A549 (cell line): Measurements from ENCODE around the gene HSD17B2. TPM values are rescaled to one million over a fixed set of nuclear protein-coding genes. Genes with fewer than 3 reads are reported as not detected.

Experiments used
- ATAC-seq, 2 experiments: fragments of 200-7000 bp in 1 of 2; fragments of >200 bp in 1 of 2; cut with Nextera tagmentation in 1 of 2; cut with Tn5 transposase in 1 of 2; 3 replicates each; pipeline versions ENCODE4 v1.8.0 to v1.9.1; 2018 to 2020; ENCODE audit warnings: mild to moderate bottlenecking in 1 of 2, moderate library complexity in 1 of 2
- CTCF ChIA-PET: fragments of 300-600 bp; sonication (Branson Sonifier 250); formaldehyde crosslinking; extraction: SDS; loops from one replicate; lab custom pipeline; 2021; ENCODE audit warnings: antibody characterized with exemption, inconsistent platforms; lab: Yijun Ruan, JAX
- POLR2A ChIA-PET: fragments of 350-600 bp; formaldehyde crosslinking; extraction: SDS; loops from one replicate; lab custom pipeline; 2021; ENCODE audit warnings: antibody characterized with exemption, inconsistent platforms; lab: Yijun Ruan, JAX
- DNase-seq, 2 experiments: peaks; one replicate each; pipeline versions ENCODE4 v3.0.0 to v3.0.0-alpha.2; 2011 to 2016; ENCODE audit warnings: low read depth in 1 of 2, low spot score in 1 of 2
- FAIRE-seq: peaks from 2 replicates; lab custom pipeline; 2011; peaks lifted over from hg19 to GRCh38; lab: Jason Lieb, UNC
- H3K27ac ChIP-seq, 2 experiments: fragments of >200 bp; sonication (Bioruptor Twin); formaldehyde crosslinking; 3 replicates each; pipeline ENCODE4 v1.5.1; 2016 to 2017
- H3K4me1 ChIP-seq: fragments of >200 bp; sonication (Bioruptor Twin); formaldehyde crosslinking; 3 replicates; pipeline ENCODE4 v1.6.1; 2016
- H3K4me2 ChIP-seq: fragments of >200 bp; sonication (Bioruptor Twin); formaldehyde crosslinking; 3 replicates; pipeline ENCODE4 v1.6.1; 2016
- H3K4me3 ChIP-seq: fragments of >200 bp; sonication (Bioruptor Twin); formaldehyde crosslinking; 3 replicates; pipeline ENCODE4 v1.5.1; 2016
- H3K9me3 ChIP-seq: fragments of >200 bp; sonication (Bioruptor Twin); formaldehyde crosslinking; 3 replicates; pipeline ENCODE4 v1.6.1; 2016
- CBX8 ChIP-seq: fragments of 200-600 bp; sonication (generic); IDR thresholded peaks from 2 replicates; pipeline ENCODE4 v1.6.1; 2016
- CHD2 ChIP-seq: fragments of 150-350 bp; IDR thresholded peaks from 2 replicates; pipeline ENCODE4 v1.6.1; 2014; ENCODE audit warnings: low read length; ENCODE audit not compliant: partially characterized antibody
- CHD4 ChIP-seq: fragments of 200-600 bp; sonication (generic); IDR thresholded peaks from 2 replicates; pipeline ENCODE4 v1.6.1; 2016; ENCODE audit warnings: antibody characterized with exemption, mild to moderate bottlenecking, borderline replicate concordance
- E2F6 ChIP-seq: IDR thresholded peaks from 2 replicates; pipeline ENCODE4 v1.6.1; 2012; ENCODE audit warnings: low read depth, borderline replicate concordance
- EHF ChIP-seq: fragments of 250-450 bp; sonication (Bioruptor Pico); IDR thresholded peaks from 2 replicates; pipeline ENCODE4 v1.5.0; 2020; ENCODE audit warnings: mild to moderate bottlenecking
- ESRRA ChIP-seq: fragments of 150-350 bp; IDR thresholded peaks from 2 replicates; pipeline ENCODE4 v1.6.1; 2014; ENCODE audit warnings: mild to moderate bottlenecking, low read length, borderline replicate concordance
- GATA3 ChIP-seq: IDR thresholded peaks from 2 replicates; pipeline ENCODE4 v1.6.1; 2012; ENCODE audit warnings: borderline replicate concordance
- HEYL ChIP-seq: fragments of 250-450 bp; sonication (Bioruptor Pico); IDR thresholded peaks from 2 replicates; pipeline ENCODE4 v1.8.0; 2021; ENCODE audit warnings: mild to moderate bottlenecking, moderate library complexity
- HOXB13 ChIP-seq: fragments of 250-450 bp; sonication (Bioruptor Pico); IDR thresholded peaks from 2 replicates; pipeline ENCODE4 v1.5.0; 2020; ENCODE audit warnings: low read depth, mild to moderate bottlenecking, moderate library complexity
- HOXB5 ChIP-seq: fragments of 250-450 bp; sonication (Bioruptor Pico); IDR thresholded peaks from 2 replicates; pipeline ENCODE4 v1.5.0; 2020; ENCODE audit warnings: mild to moderate bottlenecking, moderate library complexity
- KDM5A ChIP-seq: fragments of 200-600 bp; sonication (generic); IDR thresholded peaks from 2 replicates; pipeline ENCODE4 v1.6.1; 2016; ENCODE audit warnings: antibody characterized with exemption, mild to moderate bottlenecking
- MYC ChIP-seq: IDR thresholded peaks from 2 replicates; pipeline ENCODE4 v1.6.1; 2012; ENCODE audit warnings: mild to moderate bottlenecking, inconsistent platforms, low read length, improper control_type of control experiment, borderline replicate concordance
- NFE2L2 ChIP-seq: fragments of 150-350 bp; conservative IDR thresholded peaks from 2 replicates; pipeline ENCODE4 v1.6.1; 2014; ENCODE audit warnings: low read length
- NPAS2 ChIP-seq: fragments of 250-450 bp; sonication (Bioruptor Pico); IDR thresholded peaks from 2 replicates; pipeline ENCODE4 v1.8.0; 2022; ENCODE audit warnings: mild to moderate bottlenecking, moderate library complexity, borderline replicate concordance
- POLR2A ChIP-seq: IDR thresholded peaks from 2 replicates; pipeline ENCODE4 v1.6.1; 2012; ENCODE audit warnings: mild to moderate bottlenecking, low read length
- RAD21 ChIP-seq, 2 experiments: fragments of >200 bp in 1 of 2; sonication (Bioruptor Twin) in 1 of 2; formaldehyde crosslinking in 1 of 2; IDR thresholded peaks in 1 of 2; conservative IDR thresholded peaks in 1 of 2; 2 replicates in 1 of 2; 3 replicates in 1 of 2; pipeline ENCODE4 v1.6.1; 2012 to 2018; ENCODE audit warnings: inconsistent platforms in 1 of 2
- RFX5 ChIP-seq: fragments of 450-650 bp; IDR thresholded peaks from 2 replicates; pipeline ENCODE4 v1.7.1; 2014; ENCODE audit warnings: antibody characterized with exemption, mild to moderate bottlenecking, moderate library complexity
- RNF2 ChIP-seq: fragments of 200-600 bp; sonication (generic); IDR thresholded peaks from 2 replicates; pipeline ENCODE4 v1.6.1; 2016; ENCODE audit warnings: low read depth, mild to moderate bottlenecking, antibody characterized with exemption, moderate library complexity, borderline replicate concordance
- TFCP2L1 ChIP-seq: fragments of 250-450 bp; sonication (Bioruptor Pico); IDR thresholded peaks from 2 replicates; pipeline ENCODE4 v1.5.0; 2021; ENCODE audit warnings: mild to moderate bottlenecking
- ZSCAN20 ChIP-seq: fragments of 250-450 bp; sonication (Bioruptor Pico); IDR thresholded peaks from 2 replicates; pipeline ENCODE4 v1.8.0; 2022; ENCODE audit warnings: mild to moderate bottlenecking, moderate library complexity
- WGBS: methylation state at CpG from one replicate; pipeline ENCODE4 v1.1.6; 2017; ENCODE audit errors: missing lambda C conversion rate; 5-methylcytosine and 5-hydroxymethylcytosine counted together
- polyA plus RNA-seq, 4 experiments: library from polyadenylated mRNA; depleted of rRNA in 3 of 4; stranded (reverse); fragments of >200 nt; fragmentation: RNase III in 1 of 4; extraction: RNeasy Plus Mini Kit Qiagen cat#74134 plus additional on column Dnase treatment in 1 of 4; gene quantifications; 2 replicates in 3 of 4; 3 replicates in 1 of 4; pipeline ENCODE4 v1.2.3, GENCODE V29; 2011 to 2017
- TF ChIP-seq, protein P1 (sequence below): fragments of 200-600 bp; sonication (generic); IDR thresholded peaks from 2 replicates; pipeline ENCODE4 v1.6.1; 2016; ENCODE audit warnings: antibody characterized with exemption, mild to moderate bottlenecking, moderate library complexity
- TF ChIP-seq, protein P2 (sequence below): fragments of >200 bp; sonication (Bioruptor Twin); formaldehyde crosslinking; IDR thresholded peaks from 3 replicates; pipeline ENCODE4 v1.6.1; 2016

HSD17B2 gene
- polyA plus RNA-seq, 2 of the 4 experiments (the other 2 are of a cell fraction), result 0.03 TPM; not detected in 1

DNA sequence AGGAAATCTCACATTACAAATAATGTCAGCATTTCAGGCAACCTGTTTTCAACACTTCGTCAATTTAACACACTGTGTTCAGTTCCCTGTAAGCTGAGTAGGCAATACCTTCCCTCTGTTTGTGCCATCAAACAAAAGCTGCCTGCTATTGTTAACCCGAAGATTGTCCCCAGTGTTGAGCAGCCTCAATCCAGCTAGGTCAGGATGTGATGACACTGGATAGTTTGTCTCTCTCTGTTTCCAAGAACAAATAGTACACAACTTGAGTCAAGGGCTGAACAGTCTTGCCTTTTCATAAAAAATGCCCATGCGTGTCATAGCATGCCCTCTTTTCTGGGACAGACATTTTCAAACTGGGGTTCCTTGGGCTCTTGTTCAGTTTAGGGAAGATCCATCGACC lies 36.4 kb downstream of the HSD17B2 start:
- CTCF ChIA-PET, result no interaction called here
- H3K9me3 ChIP-seq, result peaks cover 2% of the 10 kb centered on the region; the same call in 1 of the 3 replicates
- 32% methylated on average over 4 of the region's 4 CpGs for WGBS
- DNase-seq, result no peak
- POLR2A ChIA-PET, result no interaction called here
- no peak for ATAC-seq
- no peak overlapping the region for H3K4me2 ChIP-seq
- FAIRE-seq, result no peak
- H3K27ac ChIP-seq, result no peak overlapping the region
- no peaks in the 10 kb centered on the region for H3K4me1 ChIP-seq
- TF ChIP-seq RAD21 (conservative IDR thresholded peaks at IDR 0.05 in 1 of 2, IDR thresholded peaks at IDR 0.05 in 1 of 2) (no peak), TFCP2L1 (no peak), ZSCAN20 (CRISPR knock-in tag) (no peak), HEYL (CRISPR knock-in tag) (no peak), POLR2A (no peak), EHF (CRISPR knock-in tag) (no peak), RFX5 (no peak), CHD4 (no peak), MYC (no peak), HOXB5 (CRISPR knock-in tag) (no peak), CHD2 (no peak), E2F6 (no peak), NFE2L2 (no peak), HOXB13 (CRISPR knock-in tag) (no peak), KDM5A (no peak), CBX8 (no peak)
- TF ChIP-seq, protein P1, sequence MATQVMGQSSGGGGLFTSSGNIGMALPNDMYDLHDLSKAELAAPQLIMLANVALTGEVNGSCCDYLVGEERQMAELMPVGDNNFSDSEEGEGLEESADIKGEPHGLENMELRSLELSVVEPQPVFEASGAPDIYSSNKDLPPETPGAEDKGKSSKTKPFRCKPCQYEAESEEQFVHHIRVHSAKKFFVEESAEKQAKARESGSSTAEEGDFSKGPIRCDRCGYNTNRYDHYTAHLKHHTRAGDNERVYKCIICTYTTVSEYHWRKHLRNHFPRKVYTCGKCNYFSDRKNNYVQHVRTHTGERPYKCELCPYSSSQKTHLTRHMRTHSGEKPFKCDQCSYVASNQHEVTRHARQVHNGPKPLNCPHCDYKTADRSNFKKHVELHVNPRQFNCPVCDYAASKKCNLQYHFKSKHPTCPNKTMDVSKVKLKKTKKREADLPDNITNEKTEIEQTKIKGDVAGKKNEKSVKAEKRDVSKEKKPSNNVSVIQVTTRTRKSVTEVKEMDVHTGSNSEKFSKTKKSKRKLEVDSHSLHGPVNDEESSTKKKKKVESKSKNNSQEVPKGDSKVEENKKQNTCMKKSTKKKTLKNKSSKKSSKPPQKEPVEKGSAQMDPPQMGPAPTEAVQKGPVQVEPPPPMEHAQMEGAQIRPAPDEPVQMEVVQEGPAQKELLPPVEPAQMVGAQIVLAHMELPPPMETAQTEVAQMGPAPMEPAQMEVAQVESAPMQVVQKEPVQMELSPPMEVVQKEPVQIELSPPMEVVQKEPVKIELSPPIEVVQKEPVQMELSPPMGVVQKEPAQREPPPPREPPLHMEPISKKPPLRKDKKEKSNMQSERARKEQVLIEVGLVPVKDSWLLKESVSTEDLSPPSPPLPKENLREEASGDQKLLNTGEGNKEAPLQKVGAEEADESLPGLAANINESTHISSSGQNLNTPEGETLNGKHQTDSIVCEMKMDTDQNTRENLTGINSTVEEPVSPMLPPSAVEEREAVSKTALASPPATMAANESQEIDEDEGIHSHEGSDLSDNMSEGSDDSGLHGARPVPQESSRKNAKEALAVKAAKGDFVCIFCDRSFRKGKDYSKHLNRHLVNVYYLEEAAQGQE, result no peak
- TF ChIP-seq, protein P2, sequence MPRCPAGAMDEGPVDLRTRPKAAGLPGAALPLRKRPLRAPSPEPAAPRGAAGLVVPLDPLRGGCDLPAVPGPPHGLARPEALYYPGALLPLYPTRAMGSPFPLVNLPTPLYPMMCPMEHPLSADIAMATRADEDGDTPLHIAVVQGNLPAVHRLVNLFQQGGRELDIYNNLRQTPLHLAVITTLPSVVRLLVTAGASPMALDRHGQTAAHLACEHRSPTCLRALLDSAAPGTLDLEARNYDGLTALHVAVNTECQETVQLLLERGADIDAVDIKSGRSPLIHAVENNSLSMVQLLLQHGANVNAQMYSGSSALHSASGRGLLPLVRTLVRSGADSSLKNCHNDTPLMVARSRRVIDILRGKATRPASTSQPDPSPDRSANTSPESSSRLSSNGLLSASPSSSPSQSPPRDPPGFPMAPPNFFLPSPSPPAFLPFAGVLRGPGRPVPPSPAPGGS, result no peak
- H3K4me3 ChIP-seq, result no peak overlapping the region

GRCh38 chr16:82072313-82072712 lies 37.3 kb downstream of the HSD17B2 start:
- CTCF ChIA-PET, result interaction anchor here (0.7 to 1.7 kb wide), 4 partner anchors 12 to 158 kb away, joined by 3 to 4 read pairs (median 4); partner anchors contain the start of gene HSD17B2
- DNase-seq (no peak), ATAC-seq (no peak), FAIRE-seq (no peak)
- TF ChIP-seq POLR2A, result no peak
- no peak for TF ChIP-seq RFX5
- no peak for TF ChIP-seq GATA3
- TF ChIP-seq ESRRA, result no peak
- no peak for TF ChIP-seq KDM5A
- TF ChIP-seq NPAS2 (CRISPR knock-in tag), result no peak
- TF ChIP-seq RNF2, result no peak
- TF ChIP-seq, protein P2, result no peak
- TF ChIP-seq HOXB13 (CRISPR knock-in tag), result no peak
- 9% methylated on average over 1 of the region's 1 CpG for WGBS
- Histone ChIP-seq H3K4me2 (no peak overlapping the region), H3K4me1 (no peaks in the 10 kb centered on the region), H3K27ac (no peak overlapping the region), H3K9me3 (peaks cover 3% of the 10 kb centered on the region), H3K4me3 (no peak overlapping the region)
- POLR2A ChIA-PET, result no interaction called here
